ENCODE data around the gene SERPINB4. TPM values are rescaled to one million over a fixed set of nuclear protein-coding genes. Genes with fewer than 3 reads are reported as not detected.
"Not testable (repeated sequence)": the region's sequence is repeated elsewhere in the genome, so short reads cannot be mapped to it uniquely, and the experiment has no call there.

The SERPINB4 gene
- total RNA-seq, 1 experiment from 2014 or later = 0.26 TPM

DNA sequence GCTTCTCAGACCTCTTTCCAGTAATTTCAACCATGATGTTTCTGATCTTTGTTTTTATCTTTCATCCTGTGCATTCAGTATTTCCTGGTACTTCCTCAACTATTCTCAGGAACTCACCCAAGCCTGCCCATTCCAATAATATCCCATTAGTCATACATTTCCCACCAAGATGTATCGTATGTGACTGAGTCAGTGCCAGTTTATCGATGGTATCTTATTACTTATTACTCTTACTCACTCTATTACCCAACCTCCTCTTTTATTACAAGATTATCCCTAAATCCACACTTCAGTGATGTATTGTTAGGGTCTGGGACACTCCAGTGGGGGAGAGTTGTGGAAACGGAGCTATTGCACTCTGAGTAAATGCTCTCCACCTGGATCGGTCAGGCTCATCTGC, 14.9 kb upstream of the SERPINB4 start:
- DNase-seq (ENCODE audit: low read depth in 1 of 2, low spot score in 2 of 2); H3K9me3 ChIP-seq (replicated peaks); H3K27ac ChIP-seq; H3K4me3 ChIP-seq; H3K4me1 ChIP-seq (replicated peaks); H3K36me3 ChIP-seq; H3K27me3 ChIP-seq (replicated peaks): not testable (repeated sequence)

DNA sequence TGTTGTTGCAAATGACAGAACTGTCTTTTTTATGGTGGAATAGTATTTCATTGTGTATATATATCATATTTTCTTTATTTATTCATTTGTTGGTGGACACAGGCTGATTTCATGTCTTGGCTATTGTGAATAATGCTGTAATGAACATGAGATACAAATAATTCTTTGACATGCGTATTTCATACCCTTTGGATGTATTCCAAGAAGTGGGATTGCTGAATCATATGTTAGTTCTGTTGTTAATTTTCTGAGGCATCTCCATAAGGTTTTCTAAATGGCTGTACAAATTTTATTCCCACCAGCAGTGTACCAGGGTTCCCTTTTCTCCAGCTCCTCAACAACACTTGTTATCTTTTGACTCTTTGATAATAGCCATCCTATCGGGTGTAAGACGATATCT, 6.2 kb upstream of the SERPINB4 start:
- H3K36me3 ChIP-seq; H3K27me3 ChIP-seq (replicated peaks); DNase-seq (ENCODE audit: low read depth in 1 of 2, low spot score in 2 of 2); H3K4me3 ChIP-seq; H3K4me1 ChIP-seq (replicated peaks); H3K9me3 ChIP-seq (replicated peaks); H3K27ac ChIP-seq: not testable (repeated sequence)

DNA sequence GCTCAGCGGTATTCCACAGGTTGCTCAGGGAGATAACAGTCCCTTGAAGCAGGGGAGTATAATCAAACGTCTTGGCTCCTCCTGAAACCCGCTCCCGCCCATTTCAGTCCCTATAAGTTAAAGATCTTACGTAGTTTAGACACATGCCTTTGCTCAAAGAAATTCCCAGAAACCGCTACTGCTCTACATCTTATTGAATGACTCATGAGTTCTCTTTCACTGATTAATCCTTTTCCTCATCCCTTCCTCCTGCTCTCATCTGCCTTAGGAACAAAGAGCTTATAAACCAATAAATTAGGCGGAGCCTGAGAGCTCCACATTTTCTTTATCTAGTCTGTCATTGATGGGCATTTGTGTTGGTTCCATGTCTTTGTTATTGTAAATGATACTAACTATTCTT, 4.2 kb upstream of the SERPINB4 start:
- no peak for DNase-seq (ENCODE audit: low read depth in 1 of 2, low spot score in 2 of 2)
- no peak overlapping the region for H3K27ac ChIP-seq

DNA sequence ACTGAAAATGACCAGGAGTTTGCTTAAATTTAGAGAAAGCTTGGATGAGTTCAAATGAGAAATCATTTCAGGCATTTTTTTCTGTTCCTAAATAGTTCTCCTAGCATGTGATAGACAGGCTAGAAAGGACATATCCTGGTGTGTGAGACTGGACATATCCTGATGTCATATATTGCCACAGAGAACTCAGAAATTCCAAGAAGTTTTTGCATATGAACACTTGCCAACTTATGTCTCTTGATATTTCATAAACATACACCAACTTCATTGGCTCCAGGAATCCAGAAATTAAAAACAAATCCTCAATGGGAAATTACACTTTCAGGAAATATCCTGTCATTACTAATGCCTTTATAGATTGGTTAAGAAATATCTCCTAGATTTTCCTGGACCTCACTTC, 2.9 kb upstream of the SERPINB4 start:
- Histone ChIP-seq H3K27me3 (replicated peaks) (no peaks in the 10 kb centered on the region), H3K9me3 (replicated peaks) (no peaks in the 10 kb centered on the region), H3K4me3 (no peak overlapping the region), H3K36me3 (no peaks in the 10 kb centered on the region), H3K4me1 (replicated peaks) (no peaks in the 10 kb centered on the region), H3K27ac (no peak overlapping the region)
- DNase-seq (ENCODE audit: low read depth in 1 of 2, low spot score in 2 of 2) = no peak

More for the DNA sequence above, 4.2 kb upstream of the SERPINB4 start:
- H3K27me3 ChIP-seq (replicated peaks) = no peaks in the 10 kb centered on the region
- no peaks in the 10 kb centered on the region for H3K36me3 ChIP-seq
- H3K4me1 ChIP-seq (replicated peaks) = no peaks in the 10 kb centered on the region
- no peaks in the 10 kb centered on the region for H3K9me3 ChIP-seq (replicated peaks)
- H3K4me3 ChIP-seq = no peak overlapping the region

DNA sequence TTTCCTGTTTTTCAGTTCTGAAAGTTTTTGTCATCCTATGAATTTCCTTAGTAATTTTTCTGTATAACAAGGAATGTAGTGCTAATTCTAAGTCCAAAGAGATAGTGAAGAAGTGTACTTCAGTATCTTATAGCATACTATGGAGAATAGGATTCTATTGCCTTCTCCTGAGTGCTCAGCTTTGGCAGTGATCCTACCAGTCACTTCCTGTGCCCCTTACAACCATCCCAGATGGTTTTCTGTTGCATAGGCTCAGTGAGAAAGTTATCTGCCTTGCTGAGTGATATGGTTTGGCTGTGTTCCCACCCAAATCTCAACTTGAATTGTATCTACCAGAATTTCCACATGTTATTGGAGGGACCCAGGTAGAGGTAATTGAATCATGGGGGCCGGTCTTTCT, 638 bp upstream of the SERPINB4 start:
- H3K4me1 ChIP-seq (replicated peaks); H3K36me3 ChIP-seq; H3K4me3 ChIP-seq; H3K9me3 ChIP-seq (replicated peaks); H3K27ac ChIP-seq; H3K27me3 ChIP-seq (replicated peaks); DNase-seq (ENCODE audit: low read depth in 1 of 2, low spot score in 2 of 2): not testable (repeated sequence)

DNA sequence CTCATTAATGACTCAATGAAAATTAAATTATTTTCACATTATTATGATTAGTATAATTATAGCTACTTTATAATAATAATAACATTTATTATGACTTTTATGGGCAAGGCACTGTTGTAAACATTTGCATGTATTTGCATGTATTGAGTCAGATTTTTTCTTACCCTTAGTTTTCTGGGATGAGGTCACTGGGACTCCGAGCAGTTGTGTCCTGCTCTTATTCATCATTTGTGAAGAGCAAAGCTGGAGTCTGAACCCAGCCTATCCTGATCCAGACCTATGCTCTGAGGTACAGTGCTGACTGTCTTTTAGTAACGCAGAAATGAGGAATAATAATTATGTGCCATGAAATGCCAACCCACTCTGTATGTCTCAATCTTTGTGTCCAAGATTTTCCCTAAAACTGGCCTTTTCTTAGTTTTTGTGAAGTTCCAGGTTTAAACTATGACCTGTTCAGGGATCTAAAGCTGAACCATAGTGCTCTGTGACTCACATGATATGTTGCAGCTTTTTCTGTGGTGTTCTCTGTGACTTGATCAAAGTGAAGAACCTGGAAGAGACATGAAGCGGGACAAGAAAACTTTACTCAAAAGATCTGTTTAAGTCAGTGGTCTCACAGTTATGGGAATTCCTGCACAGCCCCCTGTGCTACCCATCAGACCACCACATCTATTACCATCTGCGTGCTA, 1.2 kb downstream of the SERPINB4 start:
- not testable (repeated sequence) for DNase-seq (ENCODE audit: low read depth in 1 of 2, low spot score in 2 of 2); H3K4me1 ChIP-seq (replicated peaks); H3K4me3 ChIP-seq; H3K36me3 ChIP-seq; H3K27me3 ChIP-seq (replicated peaks); H3K27ac ChIP-seq; H3K9me3 ChIP-seq (replicated peaks)

DNA sequence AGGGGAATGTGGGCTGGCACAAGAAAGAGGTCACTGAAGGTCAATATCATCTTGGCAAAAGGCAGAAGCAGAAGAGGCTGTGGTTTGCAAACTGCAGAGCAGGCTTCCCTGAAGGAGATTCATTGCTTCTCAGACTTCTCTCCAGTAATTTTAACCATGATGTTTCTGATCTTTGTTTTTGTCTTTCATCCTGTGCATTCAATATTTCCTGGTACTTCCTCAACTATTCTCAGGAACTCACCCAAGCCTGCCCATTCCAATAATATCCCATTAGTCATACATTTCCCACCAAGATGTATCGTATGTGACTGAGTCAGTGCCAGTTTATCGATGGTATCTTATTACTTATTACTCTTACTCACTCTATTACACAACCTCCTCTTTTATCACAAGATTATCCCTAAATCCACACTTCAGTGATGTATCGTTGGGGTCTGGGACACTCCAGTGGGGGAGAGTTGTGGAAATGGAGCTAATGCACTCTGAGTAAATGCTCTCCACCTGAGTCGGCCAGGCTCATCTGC, 2.8 kb downstream of the SERPINB4 start:
- DNase-seq (ENCODE audit: low read depth in 1 of 2, low spot score in 2 of 2); H3K9me3 ChIP-seq (replicated peaks); H3K4me1 ChIP-seq (replicated peaks); H3K4me3 ChIP-seq; H3K27me3 ChIP-seq (replicated peaks); H3K27ac ChIP-seq; H3K36me3 ChIP-seq: not testable (repeated sequence)

DNA sequence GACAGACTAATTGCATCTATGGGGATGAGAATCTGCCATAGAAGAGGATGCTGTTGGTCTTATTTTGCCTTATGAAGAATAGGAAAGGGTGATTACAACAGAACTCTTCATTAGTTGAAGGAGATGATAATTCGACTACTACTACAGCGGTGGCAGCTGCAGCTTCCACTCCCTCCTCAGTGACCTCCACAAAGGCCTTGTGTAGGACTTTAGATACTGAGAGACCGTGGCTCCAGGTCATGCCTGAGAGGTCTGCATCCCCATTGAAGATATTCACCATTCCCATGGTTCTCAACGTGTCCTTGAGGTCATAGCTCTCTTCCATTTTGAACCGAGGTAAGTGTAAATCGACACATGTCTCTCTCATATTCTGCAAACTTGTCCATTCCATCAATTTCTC, 6.4 kb downstream of the SERPINB4 start:
- DNase-seq (ENCODE audit: low read depth in 1 of 2, low spot score in 2 of 2) = no peak
- H3K27me3 ChIP-seq (replicated peaks) = no peaks in the 10 kb centered on the region
- no peak overlapping the region for H3K27ac ChIP-seq
- H3K36me3 ChIP-seq = no peaks in the 10 kb centered on the region
- H3K9me3 ChIP-seq (replicated peaks) = no peaks in the 10 kb centered on the region
- no peaks in the 10 kb centered on the region for H3K4me1 ChIP-seq (replicated peaks)
- no peak overlapping the region for H3K4me3 ChIP-seq

DNA sequence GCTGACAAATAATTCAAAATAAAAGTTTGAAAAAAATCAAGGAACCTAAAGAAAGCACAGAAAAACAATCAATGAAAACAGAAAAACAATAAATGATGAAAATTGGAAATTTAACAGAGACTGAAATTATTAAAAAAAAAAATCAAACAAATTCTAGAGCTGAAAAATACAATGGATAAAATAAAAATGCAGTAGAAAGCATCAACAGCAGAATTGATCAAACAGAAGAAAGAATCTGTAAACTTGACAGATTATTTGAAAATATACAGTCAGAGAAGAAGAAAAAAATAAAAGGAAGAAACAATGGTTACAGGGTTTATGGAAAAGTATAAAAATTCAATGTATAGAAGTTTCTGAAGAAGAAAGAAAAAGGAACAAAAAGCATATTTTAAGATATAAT, 16.2 kb downstream of the SERPINB4 start:
- no peaks in the 10 kb centered on the region for H3K27me3 ChIP-seq (replicated peaks)
- no peaks in the 10 kb centered on the region for H3K4me1 ChIP-seq (replicated peaks)
- H3K36me3 ChIP-seq = no peaks in the 10 kb centered on the region
- H3K27ac ChIP-seq = no peak overlapping the region
- no peak for DNase-seq (ENCODE audit: low read depth in 1 of 2, low spot score in 2 of 2)
- H3K4me3 ChIP-seq = no peak overlapping the region
- H3K9me3 ChIP-seq (replicated peaks) = peaks cover 9% of the 10 kb centered on the region

DNA sequence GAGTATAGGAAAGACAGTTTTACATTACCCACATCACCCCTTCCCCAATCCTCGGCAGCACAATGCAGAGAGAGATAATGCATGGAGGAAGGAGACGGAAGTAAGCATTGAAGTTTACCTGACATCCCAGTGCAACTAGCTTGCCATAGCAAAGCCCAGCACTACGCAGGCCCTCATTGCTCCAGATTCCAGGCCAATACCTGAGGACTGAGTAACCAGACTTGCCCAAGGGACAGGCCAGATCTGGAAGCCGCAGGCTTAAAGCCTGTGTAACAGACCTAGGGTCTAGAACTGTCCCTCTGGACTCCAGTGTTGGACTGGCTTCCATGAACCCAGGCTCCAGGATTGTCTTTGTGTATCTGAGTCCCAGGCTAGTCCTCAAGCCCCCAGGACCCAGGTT, 17.6 kb downstream of the SERPINB4 start:
- Histone ChIP-seq H3K4me3 (no peak overlapping the region), H3K36me3 (no peaks in the 10 kb centered on the region), H3K27ac (no peak overlapping the region), H3K4me1 (replicated peaks) (no peaks in the 10 kb centered on the region), H3K27me3 (replicated peaks) (no peaks in the 10 kb centered on the region), H3K9me3 (replicated peaks) (peaks cover 9% of the 10 kb centered on the region)
- DNase-seq (ENCODE audit: low read depth in 1 of 2, low spot score in 2 of 2) = no peak

DNA sequence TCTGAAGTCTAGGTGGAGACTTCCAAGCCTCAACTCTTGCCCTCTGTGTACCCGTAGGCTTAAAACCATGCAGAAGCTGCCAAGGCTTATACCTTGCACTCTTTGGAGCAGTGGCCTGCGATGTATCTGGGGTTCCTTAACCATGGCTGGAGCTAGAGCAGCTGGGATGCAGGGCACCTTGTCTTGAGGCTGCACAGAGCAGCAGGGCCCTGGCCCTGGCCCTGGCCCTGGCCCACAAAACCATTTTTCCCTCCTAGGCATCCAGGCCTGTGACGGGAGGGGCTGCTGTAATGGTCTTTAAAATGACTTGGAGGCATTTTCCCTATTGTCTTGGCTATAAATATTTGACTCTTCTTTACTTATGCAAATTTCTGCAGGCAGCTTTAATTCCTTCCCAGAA, 19.2 kb downstream of the SERPINB4 start:
- Histone ChIP-seq H3K36me3 (no peaks in the 10 kb centered on the region), H3K9me3 (replicated peaks) (peaks cover 9% of the 10 kb centered on the region), H3K4me3 (no peak overlapping the region), H3K27ac (no peak overlapping the region), H3K27me3 (replicated peaks) (no peaks in the 10 kb centered on the region), H3K4me1 (replicated peaks) (no peaks in the 10 kb centered on the region)
- DNase-seq (ENCODE audit: low read depth in 1 of 2, low spot score in 2 of 2) = no peak

DNA sequence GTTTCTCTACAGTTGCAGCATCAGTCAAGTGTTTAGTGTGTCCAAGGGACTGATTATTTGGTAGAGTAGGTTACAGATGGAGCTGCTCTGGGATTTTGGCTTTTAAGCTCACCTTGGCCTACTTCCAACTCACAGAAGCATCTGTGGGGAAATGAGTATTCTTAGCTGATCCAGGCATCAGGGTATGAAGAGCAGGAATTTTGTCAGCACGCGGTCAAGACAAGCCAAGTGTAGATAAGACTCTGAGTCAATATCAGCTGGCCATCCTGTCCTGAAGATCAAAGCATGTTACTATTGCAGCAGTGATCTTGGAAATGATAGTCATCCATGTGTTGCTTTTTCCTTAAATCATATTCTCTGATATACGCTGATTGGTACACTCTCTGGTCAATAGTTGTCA, 24.4 kb downstream of the SERPINB4 start:
- Histone ChIP-seq H3K4me1 (replicated peaks) (no peaks in the 10 kb centered on the region), H3K27ac (no peak overlapping the region)

DNA sequence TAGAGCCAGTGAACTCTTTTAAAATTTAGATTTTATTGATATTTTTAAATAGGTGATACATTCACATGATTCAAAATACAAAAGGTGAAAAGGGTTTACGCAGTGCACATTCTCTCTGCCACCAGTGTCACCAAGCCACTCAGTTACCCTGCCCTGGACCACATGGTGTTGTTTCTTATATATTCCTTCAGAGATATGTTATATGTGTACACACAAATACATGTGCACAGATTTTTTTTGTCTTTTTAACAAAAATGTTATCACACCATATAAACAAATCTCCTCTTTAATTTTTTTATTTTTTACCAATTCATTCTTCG, 26.2 kb downstream of the SERPINB4 start:
- Histone ChIP-seq H3K27ac (no peak overlapping the region), H3K9me3 (replicated peaks) (no peaks in the 10 kb centered on the region), H3K36me3 (no peaks in the 10 kb centered on the region), H3K27me3 (replicated peaks) (no peaks in the 10 kb centered on the region), H3K4me1 (replicated peaks) (no peaks in the 10 kb centered on the region), H3K4me3 (no peak overlapping the region)
- no peak for DNase-seq (ENCODE audit: low read depth in 1 of 2, low spot score in 2 of 2)

More for the DNA sequence above, 24.4 kb downstream of the SERPINB4 start:
- Histone ChIP-seq H3K9me3 (replicated peaks) (peaks cover 3% of the 10 kb centered on the region; the same call in 1 of the 2 replicates), H3K27me3 (replicated peaks) (no peaks in the 10 kb centered on the region), H3K36me3 (no peaks in the 10 kb centered on the region), H3K4me3 (no peak overlapping the region)
- DNase-seq (ENCODE audit: low read depth in 1 of 2, low spot score in 2 of 2) = no peak

DNA sequence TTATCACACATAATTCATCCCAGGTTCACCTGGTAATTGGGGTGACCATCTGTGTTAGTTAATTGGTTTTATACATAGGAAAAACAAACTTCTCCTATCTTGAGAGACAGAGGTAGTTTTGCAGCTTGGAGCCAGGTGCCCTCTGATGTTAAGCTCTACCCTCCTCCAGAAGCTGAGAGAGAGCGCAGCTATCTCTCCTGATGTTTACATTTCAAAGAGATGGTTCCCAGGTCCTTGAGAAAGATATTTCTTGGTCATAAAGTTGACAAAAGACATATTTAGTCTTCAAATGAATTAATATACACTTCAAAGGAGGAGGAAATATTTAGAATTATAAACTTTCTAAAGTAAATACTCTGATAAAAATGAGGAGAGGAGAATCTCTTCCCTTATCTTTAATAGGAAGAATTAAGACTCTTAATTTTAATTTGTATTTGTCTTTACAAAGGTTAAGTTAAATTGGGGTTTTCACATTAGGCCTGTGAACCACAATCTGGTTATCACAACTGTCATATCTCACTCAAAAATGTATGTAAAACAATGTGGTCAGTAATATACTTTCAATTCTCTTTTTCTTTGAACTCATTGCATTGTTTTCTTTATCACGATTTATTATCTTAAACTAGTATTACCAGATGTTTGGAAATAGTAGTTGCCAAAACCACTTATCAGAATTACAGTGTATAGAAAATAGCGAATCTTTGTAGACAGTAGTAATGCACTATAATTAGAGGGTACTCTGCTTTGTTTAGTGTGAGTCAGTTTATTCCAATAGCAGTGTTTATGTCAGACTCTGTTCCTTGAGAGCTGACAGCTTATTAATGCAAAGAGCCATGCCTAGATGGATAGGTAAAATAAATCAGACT, 26.8 kb downstream of the SERPINB4 start:
- H3K9me3 ChIP-seq (replicated peaks) = no peaks in the 10 kb centered on the region
- no peaks in the 10 kb centered on the region for H3K27me3 ChIP-seq (replicated peaks)
- no peak overlapping the region for H3K4me3 ChIP-seq
- no peaks in the 10 kb centered on the region for H3K36me3 ChIP-seq
- no peak for DNase-seq (ENCODE audit: low read depth in 1 of 2, low spot score in 2 of 2)
- no peak overlapping the region for H3K27ac ChIP-seq
- H3K4me1 ChIP-seq (replicated peaks) = no peaks in the 10 kb centered on the region
